Adrenal gland (tissue), 5 donors: ENCODE data around the gene PLEK2.

Experiments
- CTCF ChIP-seq, 6 experiments: fragments of 450-650 bp in 4 of 6; fragments of 200-600 bp in 2 of 6; sonication (generic) in 1 of 6; IDR thresholded peaks; 1 replicate in 5 of 6; 2 replicates in 1 of 6; pipeline versions ENCODE4 v1.5.1 to v1.8.0; 2016 to 2021; ENCODE audit warnings: antibody characterized with exemption in 6 of 6, mild to moderate bottlenecking in 2 of 6, moderate library complexity in 1 of 6
- POLR2A ChIP-seq, 2 donors: fragments of 450-650 bp; IDR thresholded peaks; one replicate each; pipeline ENCODE4 v1.6.1; 2017; ENCODE audit warnings: antibody characterized with exemption in 2 of 2, mild to moderate bottlenecking in 2 of 2, moderate library complexity in 1 of 2
- donor health status: DM: no; HTN: no; CAD: no.

GRCh38 chr14:67435603-67436002, 23.6 kb upstream of the PLEK2 start:
- TF ChIP-seq CTCF (IDR thresholded peaks at IDR 0.05) = no peak
- no peak for TF ChIP-seq POLR2A (IDR thresholded peaks at IDR 0.05)
